ENCODE measurements around the gene SEC14L6. TPM values are rescaled to one million over a fixed set of nuclear protein-coding genes. Genes with fewer than 3 reads are reported as not detected.
A peak's percentile ranks its signal among the peaks of the same experiment; 100 is the strongest.

The SEC14L6 gene
- total RNA-seq, 1 donor from 2014 or later: 0.16 TPM

GRCh38 chr22:30574095-30574981 is 27.8 kb upstream of the SEC14L6 start, which contains the start of gene GAL3ST1:
Gene GAL3ST1, minus strand, starts transcription at chr22:30574665. Its CDS starts 17,273 bp downstream, at chr22:30557392.
- no peaks in the 10 kb centered on the region for H3K9me3 ChIP-seq (ENCODE audit: insufficient read depth, low read depth, low read length)
- no peaks in the 10 kb centered on the region for H3K79me2 ChIP-seq (ENCODE audit: insufficient read depth, low read length)
- H3K4me1 Mint-ChIP-seq (ENCODE audit: low read depth, unreplicated experiment): peaks cover 5% of the 10 kb centered on the region
- peak within 1 kb of the TSS; percentile 72 for H3K4me2 ChIP-seq (ENCODE audit: low read length)
- no peak for DNase-seq (ENCODE audit: low read depth)
- TF ChIP-seq CTCF (IDR thresholded peaks at IDR 0.05; ENCODE audit: insufficient read depth, low read depth, low read length): no peak
- no peak for TF ChIP-seq EZH2 (IDR thresholded peaks at IDR 0.05; ENCODE audit: insufficient read depth, low read length)
- no peaks in the 10 kb centered on the region for H3K9me3 Mint-ChIP-seq (ENCODE audit: unreplicated experiment)
- peak within 1 kb of the TSS; percentile 83 for H3K27ac Mint-ChIP-seq (ENCODE audit: unreplicated experiment)
- H4K20me1 ChIP-seq (ENCODE audit: insufficient read depth, low read length): peaks cover 30% of the 10 kb centered on the region
- H2AFZ ChIP-seq (ENCODE audit: low read depth, low read length): no peak within 1 kb of the TSS
- H3K4me3 Mint-ChIP-seq (ENCODE audit: unreplicated experiment): peak within 1 kb of the TSS; percentile 77
- peak within 1 kb of the TSS; percentile 6 for H3K27ac ChIP-seq (ENCODE audit: low read depth, low read length)
- H3K27me3 ChIP-seq (ENCODE audit: insufficient read depth, low read length): peaks cover 6% of the 10 kb centered on the region
- H3K27me3 Mint-ChIP-seq (ENCODE audit: low read depth, unreplicated experiment): peaks cover 4% of the 10 kb centered on the region
- peaks cover 5% of the 10 kb centered on the region for H3K4me1 ChIP-seq (ENCODE audit: insufficient read depth, low read length)
- peak within 1 kb of the TSS; percentile 1 for H3K4me3 ChIP-seq (ENCODE audit: insufficient read depth, low read depth, low read length)
- H3K9ac ChIP-seq (ENCODE audit: low read length): no peak within 1 kb of the TSS
- FAIRE-seq: no peak
- peaks cover 15% of the 10 kb centered on the region for H3K36me3 ChIP-seq (ENCODE audit: insufficient read depth, low read length)
- H3K36me3 Mint-ChIP-seq (ENCODE audit: low read depth, unreplicated experiment): peaks cover 16% of the 10 kb centered on the region

- FAIRE-seq (no peak), DNase-seq (ENCODE audit: low read depth) (no peak)
Observed at GRCh38 chr22:30573594-30574094, 27.1 kb upstream of the SEC14L6 start.

More at GRCh38 chr22:30573594-30574094, 27.1 kb upstream of the SEC14L6 start:
- Histone ChIP-seq H3K4me3 (ENCODE audit: insufficient read depth, low read depth, low read length) (no peak overlapping the region), H3K9ac (ENCODE audit: low read length) (no peak overlapping the region), H3K9me3 (ENCODE audit: insufficient read depth, low read depth, low read length) (no peaks in the 10 kb centered on the region), H3K79me2 (ENCODE audit: insufficient read depth, low read length) (no peaks in the 10 kb centered on the region), H3K36me3 (ENCODE audit: insufficient read depth, low read length) (peaks cover 13% of the 10 kb centered on the region), H3K4me2 (ENCODE audit: low read length) (peak overlapping the region; percentile 8), H4K20me1 (ENCODE audit: insufficient read depth, low read length) (peaks cover 26% of the 10 kb centered on the region), H3K4me1 (ENCODE audit: insufficient read depth, low read length) (peaks cover 5% of the 10 kb centered on the region), H3K27ac (ENCODE audit: low read depth, low read length) (no peak overlapping the region), H3K27me3 (ENCODE audit: insufficient read depth, low read length) (peaks cover 9% of the 10 kb centered on the region), H2AFZ (ENCODE audit: low read depth, low read length) (no peak overlapping the region)
- H3K36me3 Mint-ChIP-seq (ENCODE audit: low read depth, unreplicated experiment): peaks cover 9% of the 10 kb centered on the region
- H3K27ac Mint-ChIP-seq (ENCODE audit: unreplicated experiment): no peak overlapping the region
- peaks cover 5% of the 10 kb centered on the region for H3K4me1 Mint-ChIP-seq (ENCODE audit: low read depth, unreplicated experiment)
- H3K27me3 Mint-ChIP-seq (ENCODE audit: low read depth, unreplicated experiment): peaks cover 8% of the 10 kb centered on the region
- TF ChIP-seq CTCF (IDR thresholded peaks at IDR 0.05; ENCODE audit: insufficient read depth, low read depth, low read length) (no peak), EZH2 (IDR thresholded peaks at IDR 0.05; ENCODE audit: insufficient read depth, low read length) (no peak)
- no peak overlapping the region for H3K4me3 Mint-ChIP-seq (ENCODE audit: unreplicated experiment)
- no peaks in the 10 kb centered on the region for H3K9me3 Mint-ChIP-seq (ENCODE audit: unreplicated experiment)
